Dendritic cell treated with granulocyte-macrophage colony-stimulating factor and Interleukin-4, amounts not matched to agents 40 ng/mL and 50 ng/mL, for 4 days (primary cell): ENCODE measurements around the gene IFI6.
A peak's percentile ranks its signal among the peaks of the same experiment; 100 is the strongest.
"Not testable (repeated sequence)": the region's sequence is repeated elsewhere in the genome, so short reads cannot be mapped to it uniquely, and the experiment has no call there.

Experiments used
- H3K27ac Mint-ChIP-seq: one replicate; pipeline ENCODE4 v1.8.0; 2022; ENCODE audit warnings: mild to moderate bottlenecking, mixed read lengths
- H3K27me3 Mint-ChIP-seq: one replicate; pipeline ENCODE4 v1.8.0; 2022; ENCODE audit warnings: mild to moderate bottlenecking, mixed read lengths
- H3K36me3 Mint-ChIP-seq: one replicate; pipeline ENCODE4 v1.8.0; 2022; ENCODE audit warnings: low read depth, mixed read lengths
- H3K4me1 Mint-ChIP-seq: one replicate; pipeline ENCODE4 v1.8.0; 2022; ENCODE audit warnings: low read depth, mixed read lengths
- H3K4me3 Mint-ChIP-seq: one replicate; pipeline ENCODE4 v1.8.0; 2022; ENCODE audit warnings: mild to moderate bottlenecking, moderate library complexity, mixed read lengths
- H3K9me3 Mint-ChIP-seq: one replicate; pipeline ENCODE4 v1.8.0; 2022; ENCODE audit warnings: mixed read lengths
- intact Hi-C: fragments of 100-400 bp; cut with micrococcal nuclease; formaldehyde crosslinking; loops from one replicate; pipeline ENCODE4 v1.15.0; 2022

Gene IFI6

GRCh38 chr1:27686223-27686990 lies 14.4 kb upstream of the IFI6 start:
- H3K9me3 Mint-ChIP-seq: peaks cover 28% of the 10 kb centered on the region
- no peak overlapping the region for H3K4me3 Mint-ChIP-seq
- intact Hi-C loops: no loop called here
- H3K27ac Mint-ChIP-seq: no peak overlapping the region
- H3K4me1 Mint-ChIP-seq: peaks cover 17% of the 10 kb centered on the region
- H3K36me3 Mint-ChIP-seq: no peaks in the 10 kb centered on the region
- H3K27me3 Mint-ChIP-seq: peaks cover 7% of the 10 kb centered on the region

GRCh38 chr1:27684176-27684575 lies 12.2 kb upstream of the IFI6 start:
- H3K27me3 Mint-ChIP-seq: peaks cover 3% of the 10 kb centered on the region
- H3K27ac Mint-ChIP-seq: no peak overlapping the region
- H3K4me1 Mint-ChIP-seq: peaks cover 7% of the 10 kb centered on the region
- intact Hi-C loops: no loop called here
- H3K4me3 Mint-ChIP-seq: no peak overlapping the region
- peaks cover 36% of the 10 kb centered on the region for H3K9me3 Mint-ChIP-seq
- H3K36me3 Mint-ChIP-seq: no peaks in the 10 kb centered on the region

- Mint-ChIP-seq H3K4me1 (peaks cover 7% of the 10 kb centered on the region), H3K9me3 (peaks cover 36% of the 10 kb centered on the region), H3K36me3 (no peaks in the 10 kb centered on the region), H3K27ac (no peak overlapping the region), H3K4me3 (no peak overlapping the region), H3K27me3 (peaks cover 3% of the 10 kb centered on the region)
- intact Hi-C loops: no loop called here
These were observed 10.5 kb upstream of the IFI6 start for GRCh38 chr1:27682351-27682944.

DNA sequence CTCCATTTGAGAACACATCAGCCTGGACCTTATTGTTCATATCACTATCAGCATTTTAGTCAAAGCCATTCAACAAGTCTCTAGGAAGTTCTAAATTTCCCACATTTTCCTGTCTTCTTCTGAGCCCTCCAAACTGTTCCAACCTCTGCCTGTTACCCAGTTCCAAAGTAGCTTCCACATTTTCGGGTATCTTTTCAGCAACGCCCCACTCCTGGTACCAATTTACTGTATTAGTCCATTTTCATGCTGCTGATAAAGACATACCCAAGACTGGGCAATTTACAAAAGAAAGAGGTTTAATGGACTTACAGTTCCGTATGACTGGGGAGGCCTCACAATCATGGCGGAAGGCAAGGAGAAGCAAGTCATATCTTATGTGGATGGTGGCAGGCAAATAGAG lies 9.6 kb upstream of the IFI6 start:
- H3K4me3 Mint-ChIP-seq: not testable (repeated sequence)

GRCh38 chr1:27680225-27680791 lies 8.3 kb upstream of the IFI6 start:
- H3K27me3 Mint-ChIP-seq, intact Hi-C loops, H3K4me3 Mint-ChIP-seq, H3K36me3 Mint-ChIP-seq, H3K4me1 Mint-ChIP-seq, H3K27ac Mint-ChIP-seq: not testable (repeated sequence)
- peaks cover 36% of the 10 kb centered on the region for H3K9me3 Mint-ChIP-seq

More for the DNA sequence above, 9.6 kb upstream of the IFI6 start:
- H3K27me3 Mint-ChIP-seq, H3K36me3 Mint-ChIP-seq, H3K27ac Mint-ChIP-seq, H3K4me1 Mint-ChIP-seq, intact Hi-C loops: not testable (repeated sequence)
- peaks cover 36% of the 10 kb centered on the region for H3K9me3 Mint-ChIP-seq

DNA sequence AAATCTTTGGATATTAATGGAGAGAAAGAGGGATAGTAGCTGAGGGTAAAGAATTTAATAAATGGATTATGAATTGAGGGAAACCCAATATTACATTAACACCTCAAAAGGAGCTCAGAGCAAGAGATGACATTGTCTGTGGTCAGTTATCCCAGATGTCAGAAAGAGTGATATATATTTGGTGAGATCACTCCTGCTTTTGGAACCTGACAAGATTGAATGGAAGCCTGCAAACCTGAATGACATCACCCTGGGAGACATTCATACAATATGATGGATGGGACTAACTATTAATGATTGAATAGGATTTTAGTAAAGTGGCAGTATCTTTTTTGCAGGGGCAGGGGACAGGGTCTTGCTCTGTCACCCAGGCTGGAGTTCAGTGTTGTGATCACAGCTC lies 6.8 kb upstream of the IFI6 start:
- Mint-ChIP-seq H3K4me1 (peaks cover 7% of the 10 kb centered on the region), H3K9me3 (peaks cover 36% of the 10 kb centered on the region), H3K27ac (no peak overlapping the region), H3K4me3 (no peak overlapping the region), H3K36me3 (no peaks in the 10 kb centered on the region), H3K27me3 (no peaks in the 10 kb centered on the region)
- intact Hi-C loops: no loop called here

- intact Hi-C loops: no loop called here
- Mint-ChIP-seq H3K9me3 (peaks cover 21% of the 10 kb centered on the region), H3K36me3 (no peaks in the 10 kb centered on the region), H3K27me3 (no peaks in the 10 kb centered on the region), H3K4me3 (no peak overlapping the region), H3K4me1 (peaks cover 12% of the 10 kb centered on the region), H3K27ac (no peak overlapping the region)
These were observed 4.4 kb upstream of the IFI6 start for GRCh38 chr1:27676410-27676809.

- peak overlapping the region; percentile 76 for H3K4me3 Mint-ChIP-seq
- H3K36me3 Mint-ChIP-seq: peaks cover 6% of the 10 kb centered on the region
- no peaks in the 10 kb centered on the region for H3K9me3 Mint-ChIP-seq
These were observed 739 bp upstream of the IFI6 start for GRCh38 chr1:27672750-27673112.

DNA sequence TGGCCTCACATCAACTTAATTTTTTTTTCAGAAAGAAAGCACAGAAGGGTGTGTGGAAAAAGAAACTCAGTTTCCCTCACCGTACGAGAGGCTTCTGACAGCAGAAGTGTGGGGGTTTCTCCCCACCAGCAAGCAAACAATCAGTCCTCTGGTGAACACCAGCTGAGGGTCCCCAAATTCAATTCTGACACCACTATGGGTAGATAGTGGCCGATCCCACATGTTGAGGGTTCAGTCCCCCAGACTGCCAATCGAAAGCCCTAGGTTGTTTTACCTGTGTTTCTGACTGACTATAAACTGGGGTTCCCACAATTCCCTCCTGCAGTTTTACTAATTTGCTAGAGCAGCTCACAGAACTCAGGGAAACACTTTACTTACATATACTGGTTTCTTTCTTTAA lies 2.1 kb downstream of the IFI6 start:
- H3K9me3 Mint-ChIP-seq: no peaks in the 10 kb centered on the region
- H3K36me3 Mint-ChIP-seq: peaks cover 11% of the 10 kb centered on the region
- no peaks in the 10 kb centered on the region for H3K27me3 Mint-ChIP-seq
- intact Hi-C loops: loop anchor here (10.0 kb wide), 1 partner anchor 265 kb away; no protein-coding TSS in a partner anchor
- H3K4me1 Mint-ChIP-seq: peaks cover 66% of the 10 kb centered on the region
- H3K27ac Mint-ChIP-seq: no peak overlapping the region
- H3K4me3 Mint-ChIP-seq: no peak overlapping the region

More at GRCh38 chr1:27672750-27673112, 739 bp upstream of the IFI6 start:
- Mint-ChIP-seq H3K27me3 (no peaks in the 10 kb centered on the region), H3K27ac (peak overlapping the region; percentile 82), H3K4me1 (peaks cover 40% of the 10 kb centered on the region)
- intact Hi-C loops: loop anchor here (2.0 kb wide), 1 partner anchor 52 kb away; the partner anchor contains the start of gene FAM76A

- H3K4me1 Mint-ChIP-seq: peaks cover 74% of the 10 kb centered on the region
- H3K4me3 Mint-ChIP-seq: peak overlapping the region; percentile 61
- no peaks in the 10 kb centered on the region for H3K27me3 Mint-ChIP-seq
- intact Hi-C loops: loop anchor here (10.0 kb wide), 1 partner anchor 264 kb away; no protein-coding TSS in a partner anchor
- peak overlapping the region; percentile 14 for H3K27ac Mint-ChIP-seq
- no peaks in the 10 kb centered on the region for H3K9me3 Mint-ChIP-seq
- H3K36me3 Mint-ChIP-seq: peaks cover 11% of the 10 kb centered on the region
These were observed 2.9 kb downstream of the IFI6 start for GRCh38 chr1:27668808-27669723.

- Mint-ChIP-seq H3K4me1 (peaks cover 77% of the 10 kb centered on the region), H3K36me3 (peaks cover 11% of the 10 kb centered on the region), H3K4me3 (no peak overlapping the region), H3K9me3 (no peaks in the 10 kb centered on the region), H3K27ac (peak overlapping the region; percentile 74), H3K27me3 (no peaks in the 10 kb centered on the region)
- intact Hi-C loops: loop anchor here (10.0 kb wide), 1 partner anchor 263 kb away; no protein-coding TSS in a partner anchor
These were observed 3.7 kb downstream of the IFI6 start for GRCh38 chr1:27668121-27668807.

DNA sequence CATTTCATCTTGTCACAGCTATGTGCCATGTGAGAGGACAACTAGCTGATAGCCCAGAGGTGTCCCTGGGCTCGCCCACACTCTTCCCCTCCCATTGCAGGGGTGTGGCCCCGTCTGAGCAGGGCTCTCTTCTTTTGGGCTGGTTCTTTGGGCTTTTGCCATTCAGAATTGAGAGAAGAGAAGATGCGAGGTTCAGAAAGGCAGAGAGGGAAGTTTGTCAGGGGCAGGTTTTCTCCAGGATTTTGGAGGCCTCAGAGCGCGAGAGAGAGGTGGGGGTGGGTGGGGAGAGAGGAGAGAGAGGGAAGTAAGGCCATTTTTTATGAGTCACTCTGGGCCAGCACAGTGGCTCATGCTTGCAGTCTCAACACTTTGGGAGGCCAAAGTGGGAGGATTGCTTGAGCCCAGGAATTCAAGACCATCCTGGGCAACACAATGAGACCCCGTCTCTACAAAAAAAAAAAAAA lies 5.2 kb downstream of the IFI6 start:
- peak overlapping the region; percentile 74 for H3K27ac Mint-ChIP-seq
- H3K27me3 Mint-ChIP-seq: no peaks in the 10 kb centered on the region
- intact Hi-C loops: loop anchor here (10.0 kb wide), 1 partner anchor 262 kb away; no protein-coding TSS in a partner anchor
- peaks cover 80% of the 10 kb centered on the region for H3K4me1 Mint-ChIP-seq
- peaks cover 11% of the 10 kb centered on the region for H3K36me3 Mint-ChIP-seq
- no peaks in the 10 kb centered on the region for H3K9me3 Mint-ChIP-seq
- no peak overlapping the region for H3K4me3 Mint-ChIP-seq

DNA sequence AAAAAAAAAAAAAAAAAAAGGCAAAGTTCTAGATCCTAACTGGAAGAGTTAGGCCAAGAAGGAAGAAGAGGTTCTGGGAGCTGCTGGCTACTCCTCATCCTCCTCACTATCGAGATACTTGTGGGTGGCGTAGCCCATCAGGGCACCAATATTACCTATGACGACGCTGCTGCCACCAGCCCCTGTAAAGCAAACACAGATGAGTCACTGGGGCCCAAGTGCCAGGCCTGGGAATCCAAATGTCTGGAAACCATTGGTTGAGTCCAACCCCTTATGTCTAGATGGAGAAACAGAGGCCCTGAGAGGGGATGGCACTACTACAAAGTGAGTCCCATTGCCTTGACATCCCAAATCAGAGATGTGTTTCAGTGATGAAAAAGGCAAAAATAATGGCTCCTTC lies 5.7 kb downstream of the IFI6 start:
- Mint-ChIP-seq H3K4me1 (peaks cover 80% of the 10 kb centered on the region), H3K36me3 (peaks cover 11% of the 10 kb centered on the region), H3K27me3 (no peaks in the 10 kb centered on the region), H3K27ac (peak overlapping the region; percentile 74), H3K4me3 (no peak overlapping the region), H3K9me3 (no peaks in the 10 kb centered on the region)
- intact Hi-C loops: loop anchor here (10.0 kb wide), 1 partner anchor 261 kb away; no protein-coding TSS in a partner anchor
